Gastrocnemius medialis (tissue), 4 donors: ENCODE data around the gene EIF4E2.

Source experiments
- POLR2A ChIP-seq, 2 donors: fragments of 450-650 bp; IDR thresholded peaks; one replicate each; pipeline ENCODE4 v1.6.1; 2017; ENCODE audit warnings: antibody characterized with exemption in 2 of 2, mild to moderate bottlenecking in 2 of 2, moderate library complexity in 2 of 2
- TF ChIP-seq, protein P1 (sequence below), 5 experiments: fragments of 450-650 bp in 3 of 5; fragments of 200-600 bp in 2 of 5; sonication (generic) in 2 of 5; IDR thresholded peaks in 4 of 5; conservative IDR thresholded peaks in 1 of 5; 1 replicate in 4 of 5; 2 replicates in 1 of 5; pipeline ENCODE4 v1.5.1; 2016 to 2019; ENCODE audit warnings: antibody characterized with exemption in 5 of 5, mild to moderate bottlenecking in 3 of 5, moderate library complexity in 3 of 5

DNA sequence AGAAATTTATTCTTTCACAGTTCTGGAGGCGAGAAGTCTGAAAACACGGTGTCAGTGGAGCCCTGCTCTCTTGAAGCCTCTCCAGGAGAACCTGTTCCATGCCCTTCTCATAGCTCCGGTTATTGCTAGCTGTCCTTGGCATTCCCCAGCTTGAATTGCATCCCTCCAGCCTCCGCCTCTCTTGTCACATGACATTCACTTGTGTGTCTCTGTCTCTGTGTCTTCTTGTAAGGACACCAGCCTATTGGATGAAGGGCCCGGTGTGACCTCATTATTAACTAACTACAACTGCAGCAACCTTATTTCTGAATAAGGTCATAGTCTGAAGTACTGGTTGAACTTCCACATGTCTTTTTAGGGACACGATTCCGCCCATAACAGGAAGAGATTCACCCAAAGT is 34.9 kb upstream of the EIF4E2 start:
- TF ChIP-seq, protein P1, sequence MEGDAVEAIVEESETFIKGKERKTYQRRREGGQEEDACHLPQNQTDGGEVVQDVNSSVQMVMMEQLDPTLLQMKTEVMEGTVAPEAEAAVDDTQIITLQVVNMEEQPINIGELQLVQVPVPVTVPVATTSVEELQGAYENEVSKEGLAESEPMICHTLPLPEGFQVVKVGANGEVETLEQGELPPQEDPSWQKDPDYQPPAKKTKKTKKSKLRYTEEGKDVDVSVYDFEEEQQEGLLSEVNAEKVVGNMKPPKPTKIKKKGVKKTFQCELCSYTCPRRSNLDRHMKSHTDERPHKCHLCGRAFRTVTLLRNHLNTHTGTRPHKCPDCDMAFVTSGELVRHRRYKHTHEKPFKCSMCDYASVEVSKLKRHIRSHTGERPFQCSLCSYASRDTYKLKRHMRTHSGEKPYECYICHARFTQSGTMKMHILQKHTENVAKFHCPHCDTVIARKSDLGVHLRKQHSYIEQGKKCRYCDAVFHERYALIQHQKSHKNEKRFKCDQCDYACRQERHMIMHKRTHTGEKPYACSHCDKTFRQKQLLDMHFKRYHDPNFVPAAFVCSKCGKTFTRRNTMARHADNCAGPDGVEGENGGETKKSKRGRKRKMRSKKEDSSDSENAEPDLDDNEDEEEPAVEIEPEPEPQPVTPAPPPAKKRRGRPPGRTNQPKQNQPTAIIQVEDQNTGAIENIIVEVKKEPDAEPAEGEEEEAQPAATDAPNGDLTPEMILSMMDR (IDR thresholded peaks at IDR 0.05 in 4 of 5, conservative IDR thresholded peaks at IDR 0.05 in 1 of 5), result no peak
- TF ChIP-seq POLR2A (IDR thresholded peaks at IDR 0.05), result no peak
